ENCODE measurements around the gene DUS1L. TPM values are rescaled to one million over a fixed set of nuclear protein-coding genes. Genes with fewer than 3 reads are reported as not detected.

Gene DUS1L
- total RNA-seq, 1 donor from 2014 or later = 126 TPM

- no peak for TF ChIP-seq CTCF (conservative IDR thresholded peaks at IDR 0.05; ENCODE audit: low read depth, low read length)
- no peak overlapping the region for H3K4me3 ChIP-seq (ENCODE audit: low read depth, low read length)
- no peak for DNase-seq (ENCODE audit: low read depth)
Observed at GRCh38 chr17:82053556-82054263, 11.9 kb downstream of the DUS1L start.

GRCh38 chr17:82053130-82053529 is 12.5 kb downstream of the DUS1L start:
- H3K4me3 ChIP-seq (ENCODE audit: low read depth, low read length) = peak overlapping the region; percentile 91
- no peak for DNase-seq (ENCODE audit: low read depth)
- no peak for TF ChIP-seq CTCF (conservative IDR thresholded peaks at IDR 0.05; ENCODE audit: low read depth, low read length)

GRCh38 chr17:82052638-82053059 is 13.0 kb downstream of the DUS1L start:
- no peak for TF ChIP-seq CTCF (conservative IDR thresholded peaks at IDR 0.05; ENCODE audit: low read depth, low read length)
- H3K4me3 ChIP-seq (ENCODE audit: low read depth, low read length) = peak overlapping the region; percentile 91
- DNase-seq (ENCODE audit: low read depth) = no peak

- no peak for TF ChIP-seq CTCF (conservative IDR thresholded peaks at IDR 0.05; ENCODE audit: low read depth, low read length)
- DNase-seq (ENCODE audit: low read depth) = no peak
Observed at GRCh38 chr17:82051776-82052637, 13.6 kb downstream of the DUS1L start, which contains the start of the genes GPS1 and RFNG. TSS of gene GPS1 (plus strand) at chr17:82051898. CDS start at chr17:82051932, 34 bp downstream. TSS of gene RFNG (minus strand) at chr17:82051811. CDS start at chr17:82051766, 45 bp downstream.

GRCh38 chr17:82050761-82051641 is 14.6 kb downstream of the DUS1L start:
- no peak for DNase-seq (ENCODE audit: low read depth)
- peak overlapping the region; percentile 91 for H3K4me3 ChIP-seq (ENCODE audit: low read depth, low read length)
- no peak for TF ChIP-seq CTCF (conservative IDR thresholded peaks at IDR 0.05; ENCODE audit: low read depth, low read length)

More at GRCh38 chr17:82051776-82052637, 13.6 kb downstream of the DUS1L start, which contains the start of the genes GPS1 and RFNG:
- H3K4me3 ChIP-seq (ENCODE audit: low read depth, low read length) = peak within 1 kb of the TSS; percentile 91

GRCh38 chr17:82050152-82050760 is 15.3 kb downstream of the DUS1L start:
- TF ChIP-seq CTCF (conservative IDR thresholded peaks at IDR 0.05; ENCODE audit: low read depth, low read length) = no peak
- peak overlapping the region; percentile 91 for H3K4me3 ChIP-seq (ENCODE audit: low read depth, low read length)
- no peak for DNase-seq (ENCODE audit: low read depth)
